Calu3 (cell line): ENCODE measurements around the gene DGKZ. TPM values are rescaled to one million over a fixed set of nuclear protein-coding genes. Genes with fewer than 3 reads are reported as not detected.
"Not testable (repeated sequence)": the region's sequence is repeated elsewhere in the genome, so short reads cannot be mapped to it uniquely, and the experiment has no call there.

Experiments used
- BruUV-seq: library from RNA; stranded (reverse); fragments of 400-500 nt; replicated peaks from 2 replicates; lab custom pipeline; 2021; lab: Mats Ljungman, UMichigan
- CTCF ChIA-PET: fragments of 300-600 bp; sonication (Branson Sonifier 250); formaldehyde crosslinking; loops from one replicate; lab custom pipeline; 2022; ENCODE audit warnings: antibody characterized with exemption; lab: Charles Lee
- DNase-seq: peaks from one replicate; pipeline ENCODE4 v3.0.0; 2022
- H3K27ac Mint-ChIP-seq: one replicate; pipeline ENCODE4 v1.8.0; 2022; ENCODE audit warnings: mixed read lengths; ENCODE audit not compliant: unreplicated experiment
- H3K27me3 Mint-ChIP-seq: one replicate; pipeline ENCODE4 v1.8.0; 2022; ENCODE audit warnings: mixed read lengths; ENCODE audit not compliant: unreplicated experiment
- H3K36me3 Mint-ChIP-seq: one replicate; pipeline ENCODE4 v1.8.0; 2022; ENCODE audit warnings: mild to moderate bottlenecking, moderate library complexity, mixed read lengths; ENCODE audit not compliant: insufficient read depth, unreplicated experiment
- H3K4me1 Mint-ChIP-seq: one replicate; pipeline ENCODE4 v1.8.0; 2022; ENCODE audit warnings: mild to moderate bottlenecking, low read depth, mixed read lengths; ENCODE audit not compliant: unreplicated experiment
- H3K4me3 Mint-ChIP-seq: one replicate; pipeline ENCODE4 v1.8.0; 2022; ENCODE audit warnings: mild to moderate bottlenecking, low read depth, moderate library complexity, mixed read lengths; ENCODE audit not compliant: unreplicated experiment
- H3K9me3 Mint-ChIP-seq: one replicate; pipeline ENCODE4 v1.8.0; 2022; ENCODE audit warnings: low read depth, mixed read lengths; ENCODE audit not compliant: unreplicated experiment
- intact Hi-C: fragments of 100-400 bp; cut with micrococcal nuclease; formaldehyde crosslinking; loops from one replicate; pipeline ENCODE4 v1.10.0; 2022; ENCODE audit not compliant: unreplicated experiment
- total RNA-seq: library from RNA; stranded (reverse); gene quantifications from 2 replicates; pipeline ENCODE4 v1.2.3, GENCODE V29; 2022
- TF ChIP-seq, protein P1 (sequence below): fragments of 200-600 bp; IDR thresholded peaks from one replicate; pipeline ENCODE4 v1.8.0; 2022; ENCODE audit warnings: antibody characterized with exemption; ENCODE audit not compliant: unreplicated experiment

Gene DGKZ
- total RNA-seq, 1 experiment from 2014 or later: 38.0 TPM

DNA sequence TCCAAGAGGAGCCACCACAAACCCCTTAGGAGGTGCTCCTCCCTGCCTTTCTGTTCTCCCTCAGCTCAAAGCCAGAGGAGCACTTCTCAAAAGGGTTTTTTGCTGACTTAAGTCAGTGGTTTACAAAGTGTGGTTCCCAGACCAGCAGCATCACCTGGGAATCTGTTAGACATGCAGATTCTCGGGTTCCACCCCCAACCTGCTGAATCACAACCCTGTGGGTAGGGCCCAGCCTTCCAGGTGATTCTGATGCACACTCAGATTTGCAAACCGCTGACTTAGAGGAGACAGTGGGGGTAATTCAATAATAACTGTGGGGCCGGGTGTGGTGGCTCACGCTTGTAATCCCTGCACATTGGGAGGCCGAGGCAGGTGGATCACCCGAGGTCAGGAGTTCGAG, 47.0 kb upstream of the DGKZ start:
- Mint-ChIP-seq H3K4me1 (peaks cover 15% of the 10 kb centered on the region), H3K27ac (no peak overlapping the region), H3K27me3 (no peaks in the 10 kb centered on the region), H3K9me3 (no peaks in the 10 kb centered on the region), H3K4me3 (no peak overlapping the region), H3K36me3 (peaks cover 5% of the 10 kb centered on the region)
- DNase-seq: no peak
- intact Hi-C loops: no loop called here
- no TSS peak for BruUV-seq
- TF ChIP-seq, protein P1, sequence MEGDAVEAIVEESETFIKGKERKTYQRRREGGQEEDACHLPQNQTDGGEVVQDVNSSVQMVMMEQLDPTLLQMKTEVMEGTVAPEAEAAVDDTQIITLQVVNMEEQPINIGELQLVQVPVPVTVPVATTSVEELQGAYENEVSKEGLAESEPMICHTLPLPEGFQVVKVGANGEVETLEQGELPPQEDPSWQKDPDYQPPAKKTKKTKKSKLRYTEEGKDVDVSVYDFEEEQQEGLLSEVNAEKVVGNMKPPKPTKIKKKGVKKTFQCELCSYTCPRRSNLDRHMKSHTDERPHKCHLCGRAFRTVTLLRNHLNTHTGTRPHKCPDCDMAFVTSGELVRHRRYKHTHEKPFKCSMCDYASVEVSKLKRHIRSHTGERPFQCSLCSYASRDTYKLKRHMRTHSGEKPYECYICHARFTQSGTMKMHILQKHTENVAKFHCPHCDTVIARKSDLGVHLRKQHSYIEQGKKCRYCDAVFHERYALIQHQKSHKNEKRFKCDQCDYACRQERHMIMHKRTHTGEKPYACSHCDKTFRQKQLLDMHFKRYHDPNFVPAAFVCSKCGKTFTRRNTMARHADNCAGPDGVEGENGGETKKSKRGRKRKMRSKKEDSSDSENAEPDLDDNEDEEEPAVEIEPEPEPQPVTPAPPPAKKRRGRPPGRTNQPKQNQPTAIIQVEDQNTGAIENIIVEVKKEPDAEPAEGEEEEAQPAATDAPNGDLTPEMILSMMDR: no peak
- CTCF ChIA-PET: no interaction called here

DNA sequence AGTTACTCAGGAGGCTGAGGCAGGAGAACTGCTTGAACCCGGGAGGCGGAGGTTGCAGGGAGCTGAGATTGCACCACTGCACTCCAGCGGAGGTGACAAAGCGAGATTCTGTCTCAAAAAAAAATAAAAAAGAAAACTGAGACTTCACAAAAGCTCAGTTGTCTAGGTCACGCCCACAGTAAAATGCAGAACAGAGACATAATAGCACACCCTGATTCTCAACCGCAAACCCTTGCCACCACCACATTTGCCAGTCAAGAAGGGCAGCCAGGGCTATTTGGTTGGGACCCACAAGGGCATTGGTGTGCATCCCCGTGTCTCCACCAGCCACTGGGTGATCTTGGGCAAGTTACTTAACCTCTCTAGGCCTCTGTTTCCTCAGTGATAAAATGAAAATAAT, 44.4 kb upstream of the DGKZ start:
- Mint-ChIP-seq H3K4me1 (peaks cover 15% of the 10 kb centered on the region), H3K27ac (no peak overlapping the region), H3K27me3 (no peaks in the 10 kb centered on the region), H3K9me3 (no peaks in the 10 kb centered on the region), H3K36me3 (peaks cover 5% of the 10 kb centered on the region), H3K4me3 (no peak overlapping the region)
- DNase-seq: no peak
- TF ChIP-seq, protein P1: no peak
- intact Hi-C loops: no loop called here
- CTCF ChIA-PET: no interaction called here
- BruUV-seq: no TSS peak

DNA sequence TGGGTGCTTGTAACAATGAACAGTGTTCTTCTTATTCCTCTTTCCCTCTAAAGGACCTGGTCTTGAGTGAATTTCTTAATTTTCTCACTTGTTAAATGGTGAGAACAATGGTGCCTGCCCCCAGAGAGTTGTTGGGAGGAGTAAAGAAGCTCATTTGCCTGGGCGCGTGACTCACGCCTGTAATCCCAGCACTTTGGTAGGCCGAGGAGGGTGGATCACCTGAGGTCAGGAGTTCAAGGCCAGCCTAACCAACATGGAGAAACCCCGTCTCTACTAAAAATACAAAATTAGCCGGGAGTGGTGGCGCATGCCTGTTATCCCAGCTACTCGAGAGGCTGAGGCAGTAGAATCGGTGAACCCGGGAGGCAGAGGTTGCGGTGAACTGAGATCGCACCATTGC, 43.2 kb upstream of the DGKZ start:
- DNase-seq, H3K4me3 Mint-ChIP-seq, H3K36me3 Mint-ChIP-seq, H3K4me1 Mint-ChIP-seq, H3K9me3 Mint-ChIP-seq, BruUV-seq, CTCF ChIA-PET, H3K27ac Mint-ChIP-seq, H3K27me3 Mint-ChIP-seq, intact Hi-C loops: not testable (repeated sequence)

- TF ChIP-seq, protein P1: no peak
- no TSS peak for BruUV-seq
- H3K4me3 Mint-ChIP-seq: no peak overlapping the region
- no peaks in the 10 kb centered on the region for H3K9me3 Mint-ChIP-seq
- intact Hi-C loops: no loop called here
- H3K36me3 Mint-ChIP-seq: no peaks in the 10 kb centered on the region
- no peak for DNase-seq
- CTCF ChIA-PET: interaction anchor here (0.5 kb wide), 1 partner anchor 10 kb away, joined by 6 read pairs; no protein-coding TSS in a partner anchor
- no peak overlapping the region for H3K27ac Mint-ChIP-seq
- no peaks in the 10 kb centered on the region for H3K27me3 Mint-ChIP-seq
- H3K4me1 Mint-ChIP-seq: peaks cover 8% of the 10 kb centered on the region
These were observed 42.6 kb upstream of the DGKZ start for GRCh38 chr11:46304605-46305179.

DNA sequence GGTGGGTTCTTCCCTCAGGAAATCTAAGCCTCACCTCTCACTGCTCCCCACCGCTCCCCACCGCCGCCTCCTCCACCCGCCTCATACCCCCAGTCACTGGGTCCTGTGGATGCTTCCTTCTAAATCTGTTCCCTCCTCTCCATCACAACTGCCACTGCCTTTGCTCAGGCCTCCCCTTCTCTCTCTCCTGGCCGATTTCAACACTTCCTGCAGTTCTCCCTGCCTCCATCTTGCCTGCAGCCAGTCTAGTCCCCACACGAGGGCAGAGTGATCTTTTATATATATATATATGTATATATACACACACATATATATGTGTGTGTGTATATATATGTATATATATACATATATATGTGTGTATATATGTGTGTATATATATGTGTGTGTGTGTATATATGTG, 42.0 kb upstream of the DGKZ start:
- H3K36me3 Mint-ChIP-seq: no peaks in the 10 kb centered on the region
- no peak for DNase-seq
- no peak overlapping the region for H3K4me3 Mint-ChIP-seq
- intact Hi-C loops: no loop called here
- H3K4me1 Mint-ChIP-seq: peaks cover 12% of the 10 kb centered on the region
- CTCF ChIA-PET: no interaction called here
- TF ChIP-seq, protein P1: no peak
- no peaks in the 10 kb centered on the region for H3K9me3 Mint-ChIP-seq
- no TSS peak for BruUV-seq
- no peaks in the 10 kb centered on the region for H3K27me3 Mint-ChIP-seq
- H3K27ac Mint-ChIP-seq: no peak overlapping the region
